HG03575 (cell line): ENCODE measurements around the gene VGLL4.

Source experiments
- ATAC-seq: cut with Tn5 transposase; IDR thresholded peaks from one replicate; pipeline ENCODE4 v1.9.1; 2021; ENCODE audit not compliant: unreplicated experiment, insufficient number of reproducible peaks, low FRiP score; ENCODE audit errors: extremely low read depth

VGLL4 gene

GRCh38 chr3:11634081-11634635 is 9.6 kb downstream of the VGLL4 start:
- ATAC-seq: no peak

- no peak for ATAC-seq
These were observed 10.7 kb downstream of the VGLL4 start for GRCh38 chr3:11632966-11633365.

- no peak for ATAC-seq
These were observed 11.2 kb downstream of the VGLL4 start for GRCh38 chr3:11632564-11632963.

GRCh38 chr3:11631820-11632219 is 11.9 kb downstream of the VGLL4 start:
- no peak for ATAC-seq

GRCh38 chr3:11629716-11630115 is 14.0 kb downstream of the VGLL4 start:
- ATAC-seq: no peak

GRCh38 chr3:11627612-11628011 is 16.1 kb downstream of the VGLL4 start:
- ATAC-seq: no peak

- ATAC-seq: no peak
These were observed 17.6 kb downstream of the VGLL4 start for GRCh38 chr3:11626084-11626463.

GRCh38 chr3:11625376-11626083 is 18.2 kb downstream of the VGLL4 start:
- no peak for ATAC-seq

- ATAC-seq: no peak
These were observed 18.9 kb downstream of the VGLL4 start for GRCh38 chr3:11624704-11625375.

- ATAC-seq: no peak
These were observed 19.6 kb downstream of the VGLL4 start for GRCh38 chr3:11624161-11624560.

GRCh38 chr3:11622586-11623550 is 20.8 kb downstream of the VGLL4 start:
- no peak for ATAC-seq

- no peak for ATAC-seq
These were observed 22.6 kb downstream of the VGLL4 start for GRCh38 chr3:11621077-11621476.

GRCh38 chr3:11619946-11620652 is 23.6 kb downstream of the VGLL4 start:
- no peak for ATAC-seq

GRCh38 chr3:11619461-11619860 is 24.3 kb downstream of the VGLL4 start:
- no peak for ATAC-seq

GRCh38 chr3:11618904-11619303 is 24.8 kb downstream of the VGLL4 start:
- ATAC-seq: no peak

- ATAC-seq: no peak
These were observed 27.2 kb downstream of the VGLL4 start for GRCh38 chr3:11616551-11616950.

GRCh38 chr3:11613851-11614487 is 29.7 kb downstream of the VGLL4 start:
- ATAC-seq: no peak

- no peak for ATAC-seq
These were observed 30.4 kb downstream of the VGLL4 start for GRCh38 chr3:11613319-11613718.
